ENCODE results near the gene SCAMP1.

GRCh38 chr5:78411586-78411985 is 51.2 kb downstream of the SCAMP1 start:
- TF ChIP-seq CTCF (IDR thresholded peaks at IDR 0.05) (no peak), EP300 (IDR thresholded peaks at IDR 0.05) (no peak)
